ENCODE measurements around the gene SEC14L6.

Gene SEC14L6

DNA sequence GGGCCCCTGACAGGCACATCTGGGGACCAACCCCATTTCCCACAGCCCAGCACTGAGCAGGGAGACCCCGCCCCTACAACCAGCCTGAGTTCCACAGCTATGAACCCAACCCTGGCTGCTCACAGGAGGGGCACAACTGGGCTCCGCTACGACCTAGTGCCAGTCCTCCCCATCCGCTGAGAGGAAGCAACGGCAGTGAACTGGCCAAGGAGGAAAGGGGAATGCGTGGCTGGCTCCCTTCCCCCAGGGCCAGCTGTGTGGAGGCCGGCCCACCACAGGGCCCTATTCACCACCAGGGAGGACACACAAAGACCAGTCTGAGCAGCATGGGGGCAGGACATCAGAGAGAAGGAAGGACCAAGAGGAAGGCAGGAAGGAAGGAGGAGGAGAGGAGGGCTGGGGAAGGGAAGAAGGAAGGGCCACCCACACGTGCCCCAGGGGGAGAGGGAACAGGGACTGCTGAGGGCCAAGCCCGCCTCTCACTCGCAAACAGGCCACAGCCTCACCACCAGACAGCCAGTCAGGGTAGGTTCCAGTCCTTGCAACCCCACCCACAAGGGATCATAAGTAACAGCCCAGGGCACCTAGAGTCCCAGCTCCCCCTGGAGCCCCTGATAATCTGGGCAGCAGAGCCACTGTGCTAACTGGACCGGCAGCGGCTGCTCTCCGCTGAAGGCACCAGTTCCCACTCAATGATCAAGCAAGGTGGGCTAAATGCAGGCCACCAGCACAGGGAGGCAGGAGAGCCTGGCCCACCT is 36.4 kb upstream of the SEC14L6 start:
- Histone ChIP-seq H3K4me1 (ENCODE audit: insufficient read depth, low read length, severe bottlenecking) (no peaks in the 10 kb centered on the region), H3F3A (ENCODE audit: insufficient read depth, low read length) (no peaks in the 10 kb centered on the region), H3K9me2 (ENCODE audit: low read depth, low read length) (no peaks in the 10 kb centered on the region), H3K79me2 (ENCODE audit: insufficient read depth, low read length) (no peaks in the 10 kb centered on the region), H3K9me3 (ENCODE audit: low read length) (no peaks in the 10 kb centered on the region), H3K27ac (ENCODE audit: low read depth, low read length, poor library complexity, severe bottlenecking) (no peak overlapping the region), H4K20me1 (ENCODE audit: insufficient read depth, low read length) (no peaks in the 10 kb centered on the region), H3K27me3 (ENCODE audit: insufficient read depth, low read length) (no peaks in the 10 kb centered on the region), H3K4me2 (ENCODE audit: low read length) (no peak overlapping the region), H3K4me3 (ENCODE audit: low read depth, low read length, poor library complexity, severe bottlenecking) (no peak overlapping the region), H3K9ac (ENCODE audit: low read length) (no peak overlapping the region), H2AFZ (ENCODE audit: low read length) (no peak overlapping the region), H3K36me3 (ENCODE audit: insufficient read depth, low read length) (peaks cover 100% of the 10 kb centered on the region)
- no peak for TF ChIP-seq CTCF (IDR thresholded peaks at IDR 0.05; ENCODE audit: low read length)
- no peak for TF ChIP-seq EZH2 (IDR thresholded peaks at IDR 0.05; ENCODE audit: borderline replicate concordance, low read length)

DNA sequence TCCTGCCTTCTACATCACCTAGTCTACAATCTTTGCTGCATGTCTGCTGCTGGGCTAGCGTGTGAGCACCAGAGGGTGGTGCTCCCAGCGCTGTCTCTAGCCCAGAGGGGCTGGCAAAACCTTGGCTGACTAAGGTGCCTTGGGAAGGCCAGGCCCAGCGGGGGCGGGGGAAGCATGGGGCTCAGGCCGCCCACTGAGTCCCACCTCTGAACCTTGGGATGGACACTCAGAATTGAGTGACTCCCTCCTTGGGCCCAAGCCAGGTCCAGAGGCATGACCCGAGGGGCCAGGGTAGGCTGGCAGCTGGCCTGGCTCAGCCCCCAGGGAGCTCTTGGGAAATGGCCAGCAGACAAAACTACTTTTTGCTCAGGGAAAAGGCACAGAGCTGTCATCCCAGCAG is 35.5 kb upstream of the SEC14L6 start:
- Histone ChIP-seq H3K9ac (ENCODE audit: low read length) (no peak overlapping the region), H3F3A (ENCODE audit: insufficient read depth, low read length) (no peaks in the 10 kb centered on the region), H3K27me3 (ENCODE audit: insufficient read depth, low read length) (no peaks in the 10 kb centered on the region), H3K4me2 (ENCODE audit: low read length) (no peak overlapping the region), H3K79me2 (ENCODE audit: insufficient read depth, low read length) (no peaks in the 10 kb centered on the region), H4K20me1 (ENCODE audit: insufficient read depth, low read length) (no peaks in the 10 kb centered on the region), H3K9me2 (ENCODE audit: low read depth, low read length) (no peaks in the 10 kb centered on the region), H3K36me3 (ENCODE audit: insufficient read depth, low read length) (peaks cover 100% of the 10 kb centered on the region), H2AFZ (ENCODE audit: low read length) (no peak overlapping the region), H3K4me3 (ENCODE audit: low read depth, low read length, poor library complexity, severe bottlenecking) (no peak overlapping the region), H3K9me3 (ENCODE audit: low read length) (no peaks in the 10 kb centered on the region), H3K4me1 (ENCODE audit: insufficient read depth, low read length, severe bottlenecking) (no peaks in the 10 kb centered on the region), H3K27ac (ENCODE audit: low read depth, low read length, poor library complexity, severe bottlenecking) (no peak overlapping the region)
- TF ChIP-seq EZH2 (IDR thresholded peaks at IDR 0.05; ENCODE audit: borderline replicate concordance, low read length) = no peak
- no peak for TF ChIP-seq CTCF (IDR thresholded peaks at IDR 0.05; ENCODE audit: low read length)

DNA sequence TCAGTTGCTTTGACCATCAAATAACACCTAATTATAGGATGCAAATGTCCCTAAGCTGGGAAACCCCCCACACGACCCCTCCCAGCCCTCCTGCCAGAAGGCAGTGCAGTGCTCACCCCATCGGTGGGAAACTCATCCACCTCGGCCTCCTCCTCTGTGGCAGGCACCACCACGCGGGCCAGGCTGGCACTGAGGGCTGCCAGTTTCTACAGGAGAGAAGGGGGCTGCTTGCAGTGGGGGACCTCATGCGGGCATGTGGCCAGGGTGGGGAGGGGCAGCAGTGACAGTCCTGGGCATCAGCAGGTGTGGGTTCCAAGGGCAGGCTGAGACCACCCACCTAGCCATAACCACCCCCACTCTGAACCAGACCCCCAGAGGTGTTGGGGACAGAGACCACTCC is 34.4 kb upstream of the SEC14L6 start:
- H3K9ac ChIP-seq (ENCODE audit: low read length) = no peak overlapping the region
- H3K9me3 ChIP-seq (ENCODE audit: low read length) = no peaks in the 10 kb centered on the region
- no peaks in the 10 kb centered on the region for H3K79me2 ChIP-seq (ENCODE audit: insufficient read depth, low read length)
- H3F3A ChIP-seq (ENCODE audit: insufficient read depth, low read length) = no peaks in the 10 kb centered on the region
- no peaks in the 10 kb centered on the region for H4K20me1 ChIP-seq (ENCODE audit: insufficient read depth, low read length)
- H3K27ac ChIP-seq (ENCODE audit: low read depth, low read length, poor library complexity, severe bottlenecking) = no peak overlapping the region
- H3K9me2 ChIP-seq (ENCODE audit: low read depth, low read length) = no peaks in the 10 kb centered on the region
- H3K4me1 ChIP-seq (ENCODE audit: insufficient read depth, low read length, severe bottlenecking) = no peaks in the 10 kb centered on the region
- H2AFZ ChIP-seq (ENCODE audit: low read length) = no peak overlapping the region
- H3K36me3 ChIP-seq (ENCODE audit: insufficient read depth, low read length) = peaks cover 100% of the 10 kb centered on the region
- no peak overlapping the region for H3K4me3 ChIP-seq (ENCODE audit: low read depth, low read length, poor library complexity, severe bottlenecking)
- no peak overlapping the region for H3K4me2 ChIP-seq (ENCODE audit: low read length)
- TF ChIP-seq CTCF (IDR thresholded peaks at IDR 0.05; ENCODE audit: low read length) (no peak), EZH2 (IDR thresholded peaks at IDR 0.05; ENCODE audit: borderline replicate concordance, low read length) (no peak)
- H3K27me3 ChIP-seq (ENCODE audit: insufficient read depth, low read length) = no peaks in the 10 kb centered on the region
